SK-N-SH treated with all-trans-retinoic acid at 6 μM for 48 hours (cell line): ENCODE measurements around the gene MED29.

ENCODE experiments used
- ARNTL ChIP-seq: fragments of 450-650 bp; formaldehyde crosslinking; IDR thresholded peaks from 2 replicates; pipeline ENCODE4 v1.5.0; 2020; ENCODE audit warnings: low read depth, mild to moderate bottlenecking, moderate library complexity, borderline replicate concordance
- CSRNP3 ChIP-seq: fragments of 250-450 bp; sonication (Bioruptor Pico); IDR thresholded peaks from 2 replicates; pipeline ENCODE4 v1.5.1; 2021; ENCODE audit warnings: mild to moderate bottlenecking, moderate library complexity
- PPARA ChIP-seq: fragments of 250-450 bp; sonication (Bioruptor Pico); IDR thresholded peaks from 2 replicates; pipeline ENCODE4 v1.5.0; 2020; ENCODE audit warnings: mild to moderate bottlenecking, borderline replicate concordance
- TSHZ2 ChIP-seq: fragments of 250-450 bp; sonication (Bioruptor Pico); IDR thresholded peaks from 2 replicates; pipeline ENCODE4 v1.5.0; 2020; ENCODE audit warnings: mild to moderate bottlenecking, moderate library complexity
- ZFP3 ChIP-seq: fragments of 250-450 bp; sonication (Bioruptor Pico); IDR thresholded peaks from 2 replicates; pipeline ENCODE4 v1.5.0; 2020; ENCODE audit warnings: mild to moderate bottlenecking, moderate library complexity
- ZFP30 ChIP-seq: fragments of 450-650 bp; formaldehyde crosslinking; IDR thresholded peaks from 2 replicates; pipeline ENCODE4 v1.5.0; 2022; ENCODE audit warnings: mild to moderate bottlenecking, moderate library complexity

- TF ChIP-seq ZFP30 (CRISPR knock-in tag) (no peak), PPARA (CRISPR knock-in tag) (no peak), ZFP3 (CRISPR knock-in tag) (no peak), ARNTL (CRISPR knock-in tag) (no peak), CSRNP3 (CRISPR knock-in tag) (no peak), TSHZ2 (CRISPR knock-in tag) (no peak)
These were observed 35.1 kb upstream of the MED29 start for GRCh38 chr19:39356073-39356472.
